Measurements from ENCODE around the gene TLE5. TPM values are rescaled to one million over a fixed set of nuclear protein-coding genes. Genes with fewer than 3 reads are reported as not detected.
"Not testable (repeated sequence)": the region's sequence is repeated elsewhere in the genome, so short reads cannot be mapped to it uniquely, and the experiment has no call there.

The TLE5 gene
- total RNA-seq, 1 donor from 2014 or later = 413 TPM

DNA sequence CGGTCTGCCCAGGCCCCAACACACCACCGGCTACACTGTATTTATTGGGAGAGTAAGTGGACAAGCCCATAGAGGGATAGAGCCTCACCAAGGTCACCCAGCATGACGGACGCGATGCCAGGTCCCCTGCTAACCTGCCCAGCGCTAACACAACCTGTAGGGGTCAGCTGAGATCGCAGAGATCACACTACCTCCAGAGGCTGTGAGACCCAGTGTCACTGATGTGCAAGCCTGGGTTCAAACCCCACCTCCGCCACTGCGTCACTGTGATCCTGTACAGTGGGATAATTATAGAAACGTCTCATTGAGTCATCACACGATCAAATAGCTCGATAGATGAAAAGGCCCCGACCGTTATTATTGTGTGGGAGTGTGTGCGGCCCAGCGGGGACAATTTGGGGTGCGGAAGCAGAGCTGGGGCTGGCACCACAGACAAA lies 22.6 kb downstream of the TLE5 start:
- Histone ChIP-seq H3K4me1 (peaks cover 13% of the 10 kb centered on the region), H3K36me3 (no peaks in the 10 kb centered on the region), H3K9me3 (no peaks in the 10 kb centered on the region), H3K27ac (no peak overlapping the region), H3K27me3 (ENCODE audit: low read depth) (peaks cover 4% of the 10 kb centered on the region), H3K4me3 (no peak overlapping the region)
- ATAC-seq (no peak), DNase-seq (no peak)
- intact Hi-C loops (cut with DNase I) = no loop called here
- no peak for TF ChIP-seq CTCF (IDR thresholded peaks at IDR 0.05)

DNA sequence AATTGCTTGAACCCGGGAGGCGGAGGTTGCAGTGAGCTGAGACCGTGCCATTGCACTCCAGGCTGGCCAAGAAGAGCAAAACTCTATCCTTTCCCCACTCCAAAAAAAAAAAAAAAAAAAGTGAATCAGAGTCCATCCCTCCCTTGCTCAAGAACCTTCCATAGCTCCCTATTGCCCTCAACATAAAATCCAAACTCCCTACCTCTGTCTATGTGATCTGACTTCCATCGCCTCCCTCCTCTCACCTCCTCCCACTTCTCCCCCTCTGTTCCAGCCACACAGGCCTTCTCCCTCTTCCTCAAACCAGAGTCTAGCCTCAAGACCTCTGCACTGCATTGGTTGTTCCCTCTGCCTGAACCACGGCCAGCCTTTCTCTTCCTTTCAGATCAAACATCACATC lies 23.2 kb downstream of the TLE5 start:
- H3K27ac ChIP-seq = no peak overlapping the region
- no peaks in the 10 kb centered on the region for H3K9me3 ChIP-seq
- no peak for TF ChIP-seq CTCF (IDR thresholded peaks at IDR 0.05)
- intact Hi-C loops (cut with DNase I) = no loop called here
- DNase-seq (no peak), ATAC-seq (no peak)
- no peaks in the 10 kb centered on the region for H3K36me3 ChIP-seq
- H3K4me3 ChIP-seq = no peak overlapping the region
- peaks cover 4% of the 10 kb centered on the region for H3K27me3 ChIP-seq (ENCODE audit: low read depth)
- H3K4me1 ChIP-seq = peaks cover 18% of the 10 kb centered on the region

DNA sequence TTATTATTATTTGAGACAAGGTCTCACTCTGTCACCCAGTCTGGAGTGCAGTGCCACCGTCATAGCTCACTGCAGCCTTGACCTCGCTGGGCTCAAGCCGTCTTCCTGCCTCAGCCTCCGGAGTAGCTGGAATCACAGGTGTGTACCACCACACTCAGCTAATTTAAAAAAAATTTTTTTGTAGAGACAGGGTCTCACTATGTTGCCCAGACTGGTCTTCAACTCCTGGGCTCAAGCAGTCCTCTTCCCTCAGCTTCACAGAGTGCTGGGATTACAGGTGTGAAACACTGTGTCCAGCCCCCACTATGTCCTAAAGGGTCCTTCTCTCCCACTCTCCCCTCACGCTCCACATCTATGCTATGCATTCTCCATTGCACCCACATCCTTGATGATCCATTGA lies 24.1 kb downstream of the TLE5 start:
- H3K27me3 ChIP-seq (ENCODE audit: low read depth) = peaks cover 4% of the 10 kb centered on the region
- intact Hi-C loops (cut with DNase I) = no loop called here
- H3K9me3 ChIP-seq = no peaks in the 10 kb centered on the region
- no peak overlapping the region for H3K27ac ChIP-seq
- no peaks in the 10 kb centered on the region for H3K36me3 ChIP-seq
- ATAC-seq (no peak), DNase-seq (no peak)
- no peak overlapping the region for H3K4me3 ChIP-seq
- peaks cover 18% of the 10 kb centered on the region for H3K4me1 ChIP-seq
- TF ChIP-seq CTCF (IDR thresholded peaks at IDR 0.05) = no peak

GRCh38 chr19:3036977-3037544 lies 25.2 kb downstream of the TLE5 start:
- H3K27me3 ChIP-seq (ENCODE audit: low read depth); H3K9me3 ChIP-seq; ATAC-seq; DNase-seq; intact Hi-C loops (cut with DNase I); H3K36me3 ChIP-seq: not testable (repeated sequence)
- Histone ChIP-seq H3K4me3 (peak overlapping the region; percentile 67), H3K4me1 (peaks cover 18% of the 10 kb centered on the region), H3K27ac (peak overlapping the region; percentile 90)

- Histone ChIP-seq H3K27me3 (ENCODE audit: low read depth) (no peaks in the 10 kb centered on the region), H3K9me3 (no peaks in the 10 kb centered on the region), H3K36me3 (no peaks in the 10 kb centered on the region), H3K4me1 (peaks cover 18% of the 10 kb centered on the region), H3K27ac (peak overlapping the region; percentile 90), H3K4me3 (peak overlapping the region; percentile 67)
- TF ChIP-seq CTCF (IDR thresholded peaks at IDR 0.05) = no peak
- peak; percentile 93 for DNase-seq
- peak; percentile 91 to 94 for ATAC-seq
- intact Hi-C loops (cut with DNase I) = no loop called here
Observed at GRCh38 chr19:3036119-3036976, 25.9 kb downstream of the TLE5 start.

DNA sequence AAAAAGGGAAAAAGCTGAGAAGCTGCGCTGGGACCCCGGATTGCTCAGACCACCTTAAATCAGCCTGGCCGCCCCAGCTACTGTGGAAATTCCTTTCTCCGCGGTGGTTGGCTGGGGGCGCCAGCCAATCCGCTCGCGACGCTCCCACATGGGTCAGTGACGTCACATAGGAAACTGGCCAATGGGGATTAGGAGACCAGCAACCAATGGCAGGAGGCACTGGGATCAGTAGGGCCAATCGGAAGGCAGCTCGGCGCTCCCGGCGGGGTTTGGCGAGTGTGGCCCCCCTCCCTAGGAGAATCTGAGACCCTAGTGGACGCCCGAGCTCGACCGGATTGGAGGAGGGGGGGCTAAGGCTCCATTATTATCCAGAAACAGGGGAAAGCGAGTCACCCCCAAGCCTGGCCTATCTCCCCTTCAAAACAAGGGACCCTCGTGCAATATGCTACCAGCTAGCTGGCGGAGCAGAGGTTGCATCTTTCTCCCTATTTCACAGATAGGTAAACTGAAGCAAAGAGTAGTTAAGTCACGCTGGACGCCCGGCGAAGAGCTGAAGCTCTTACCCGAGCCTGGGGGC lies 26.7 kb downstream of the TLE5 start:
- peak; percentile 97 for DNase-seq
- Histone ChIP-seq H3K4me3 (peak overlapping the region; percentile 67), H3K4me1 (peaks cover 18% of the 10 kb centered on the region), H3K27me3 (ENCODE audit: low read depth) (no peaks in the 10 kb centered on the region), H3K27ac (peak overlapping the region; percentile 90), H3K36me3 (no peaks in the 10 kb centered on the region), H3K9me3 (no peaks in the 10 kb centered on the region)
- intact Hi-C loops (cut with DNase I) = no loop called here
- ATAC-seq = peak; percentile 97 to 98
- TF ChIP-seq CTCF (IDR thresholded peaks at IDR 0.05) = peak; percentile 12
